ENCODE data around the gene CNOT4.
"Not testable (repeated sequence)": the region's sequence is repeated elsewhere in the genome, so short reads cannot be mapped to it uniquely, and the experiment has no call there.

The CNOT4 gene

DNA sequence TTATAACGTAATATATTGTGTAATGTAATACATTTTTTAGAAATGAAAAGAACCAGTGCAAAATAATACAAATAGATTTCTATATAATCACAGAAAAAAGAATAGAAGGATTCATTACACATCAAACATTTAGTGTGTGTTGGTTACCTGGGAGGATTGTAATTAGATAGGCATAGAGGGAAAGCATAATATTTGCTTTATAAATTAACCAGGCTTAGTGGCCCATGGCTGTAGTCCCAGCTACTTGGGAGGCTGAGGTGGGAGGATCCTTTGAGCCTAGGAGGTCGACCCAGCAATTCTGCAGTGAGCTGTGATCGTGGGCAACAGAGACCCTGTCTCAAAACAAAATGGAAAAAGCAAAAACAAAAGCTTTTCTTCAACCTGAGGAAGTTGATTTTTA, 5.0 kb upstream of the CNOT4 start:
- no peak for DNase-seq (ENCODE audit: low read depth in 2 of 3, low spot score in 2 of 3)

DNA sequence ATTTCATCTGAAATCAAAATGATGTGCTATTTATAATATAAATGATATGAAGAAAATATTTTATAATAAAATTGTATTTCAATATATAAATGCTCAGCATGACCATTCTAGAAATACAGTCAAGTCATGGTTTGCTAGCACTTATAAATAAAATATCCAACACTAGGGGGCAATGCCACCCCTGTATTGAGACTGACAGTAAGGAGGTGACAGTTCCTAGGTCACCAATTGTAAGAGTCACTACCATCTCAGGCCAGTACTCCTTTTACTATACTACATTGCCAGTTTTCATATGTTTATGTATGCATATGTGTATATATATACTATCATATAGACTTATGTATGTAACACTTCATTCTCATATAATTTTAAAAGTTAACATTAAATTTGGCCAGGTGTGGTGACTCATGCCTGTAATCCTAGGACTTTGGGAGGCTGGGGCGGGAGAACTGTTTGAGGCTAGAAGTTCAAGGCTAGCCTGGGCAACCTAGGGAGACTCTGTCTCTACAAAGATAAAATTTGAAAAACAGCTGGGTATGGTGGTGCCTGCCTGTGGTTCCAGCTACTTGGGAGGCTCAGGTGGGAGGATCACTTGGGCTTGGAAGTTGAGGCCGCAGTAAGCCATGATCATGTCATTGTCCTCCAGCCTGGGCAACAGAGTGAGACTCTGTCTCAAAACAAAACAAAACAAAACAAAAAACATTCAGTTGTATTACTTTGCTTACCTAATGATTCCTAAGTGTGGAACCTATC, 2.4 kb upstream of the CNOT4 start:
- DNase-seq (ENCODE audit: low read depth in 2 of 3, low spot score in 2 of 3), result no peak

- DNase-seq (ENCODE audit: low read depth in 2 of 3, low spot score in 2 of 3), result no peak
Measured at GRCh38 chr7:135510592-135511183, 786 bp upstream of the CNOT4 start.

- no peak for DNase-seq (ENCODE audit: low read depth in 2 of 3, low spot score in 2 of 3)
Measured at GRCh38 chr7:135509589-135509838, 388 bp downstream of the CNOT4 start.

DNA sequence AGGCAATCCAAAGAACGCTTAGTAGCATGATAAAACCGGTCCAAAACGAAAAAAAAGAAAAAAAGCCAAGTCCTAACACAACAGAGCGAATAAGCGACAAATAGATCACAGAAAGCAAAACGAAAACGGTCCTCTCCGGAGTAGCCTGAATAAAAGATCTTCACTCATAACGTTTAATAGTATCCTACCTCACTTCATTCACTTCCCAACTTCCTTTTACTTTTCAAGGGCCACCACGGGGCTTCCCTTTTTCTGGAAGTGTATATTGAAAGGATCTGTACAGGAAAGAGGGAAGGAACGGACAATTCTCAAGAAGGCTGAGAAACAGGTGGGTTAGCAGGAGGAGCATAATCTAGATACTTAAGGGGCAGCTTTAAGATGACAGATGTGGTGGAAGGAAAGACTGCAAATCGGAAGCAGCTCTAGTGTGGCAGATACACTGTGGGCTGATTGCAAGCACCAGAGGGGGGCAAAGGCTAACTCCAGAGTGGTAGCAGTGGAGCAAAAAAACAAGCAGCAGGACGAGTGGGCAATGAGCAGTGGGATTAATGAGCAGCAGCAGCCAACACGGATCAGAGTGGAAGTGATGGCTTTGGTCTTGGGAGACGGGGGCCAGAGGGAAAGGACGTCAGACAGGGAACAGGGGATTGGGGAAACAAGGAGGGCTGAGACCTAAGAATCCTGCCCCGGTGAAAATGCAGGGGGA, 866 bp downstream of the CNOT4 start:
- DNase-seq (ENCODE audit: low read depth in 2 of 3, low spot score in 2 of 3), result peak in 1 of 3 experiments; percentile 17

- DNase-seq (ENCODE audit: low read depth in 2 of 3, low spot score in 2 of 3), result no peak
Measured at GRCh38 chr7:135501402-135501801, 8.5 kb downstream of the CNOT4 start.

- DNase-seq (ENCODE audit: low read depth in 2 of 3, low spot score in 2 of 3), result no peak
Measured at GRCh38 chr7:135499818-135500217, 10.1 kb downstream of the CNOT4 start.

DNA sequence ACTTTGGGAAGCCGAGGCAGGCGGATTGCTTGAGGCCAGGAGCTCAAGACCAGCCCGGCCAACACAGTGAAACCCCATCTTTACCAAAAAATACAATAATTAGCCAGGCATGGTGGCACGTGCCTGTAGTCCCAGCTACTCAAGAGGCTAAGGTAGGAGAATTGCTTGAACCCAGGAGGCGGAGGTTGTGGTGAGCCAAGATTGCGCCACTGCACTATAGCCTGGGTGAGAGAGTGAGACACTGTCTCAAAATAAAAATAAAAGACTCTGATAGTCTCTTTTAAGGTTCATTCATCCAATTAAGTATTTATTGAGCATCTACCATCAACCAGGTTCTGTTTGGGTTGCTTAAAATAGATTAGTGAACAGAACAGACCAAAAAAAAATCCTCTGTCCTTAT, 12.7 kb downstream of the CNOT4 start:
- not testable (repeated sequence) for DNase-seq (ENCODE audit: low read depth in 2 of 3, low spot score in 2 of 3)

- DNase-seq (ENCODE audit: low read depth in 2 of 3, low spot score in 2 of 3), result no peak
Measured at GRCh38 chr7:135493362-135493761, 16.5 kb downstream of the CNOT4 start.

GRCh38 chr7:135492151-135492550, 17.8 kb downstream of the CNOT4 start:
- DNase-seq (ENCODE audit: low read depth in 2 of 3, low spot score in 2 of 3), result no peak

- no peak for DNase-seq (ENCODE audit: low read depth in 2 of 3, low spot score in 2 of 3)
Measured at GRCh38 chr7:135490783-135491182, 19.1 kb downstream of the CNOT4 start.

GRCh38 chr7:135489791-135490190, 20.1 kb downstream of the CNOT4 start:
- no peak for DNase-seq (ENCODE audit: low read depth in 2 of 3, low spot score in 2 of 3)

DNA sequence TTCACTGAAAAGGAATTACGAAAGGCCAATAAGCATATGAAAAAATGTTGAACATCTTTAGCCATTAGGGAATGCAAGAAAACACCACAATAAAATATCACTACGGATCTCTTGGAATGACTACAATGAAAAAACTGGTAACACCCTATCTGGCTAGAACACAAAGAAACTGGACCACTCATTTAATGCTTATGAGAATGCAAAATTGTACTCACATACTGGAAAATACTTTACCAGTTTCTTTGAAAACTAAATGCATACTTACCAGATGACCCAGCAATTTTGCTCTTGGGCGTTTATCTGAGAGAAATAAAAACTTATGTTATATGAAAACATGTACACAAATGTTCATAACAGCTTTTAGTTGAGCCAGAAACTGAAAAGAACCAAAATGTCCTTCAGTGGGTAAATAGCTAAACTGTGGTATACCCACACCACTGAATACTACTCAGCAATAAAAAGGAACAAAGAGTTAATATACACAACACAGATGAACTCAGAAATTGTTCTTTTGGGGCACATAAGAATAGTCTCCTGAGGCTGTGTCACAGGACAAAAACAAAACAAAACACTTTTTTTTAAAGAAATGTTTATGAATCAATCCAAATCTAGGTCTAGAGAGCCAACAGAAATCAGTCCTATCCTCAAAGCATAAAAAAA, 23.5 kb downstream of the CNOT4 start:
- no peak for DNase-seq (ENCODE audit: low read depth in 2 of 3, low spot score in 2 of 3)

DNA sequence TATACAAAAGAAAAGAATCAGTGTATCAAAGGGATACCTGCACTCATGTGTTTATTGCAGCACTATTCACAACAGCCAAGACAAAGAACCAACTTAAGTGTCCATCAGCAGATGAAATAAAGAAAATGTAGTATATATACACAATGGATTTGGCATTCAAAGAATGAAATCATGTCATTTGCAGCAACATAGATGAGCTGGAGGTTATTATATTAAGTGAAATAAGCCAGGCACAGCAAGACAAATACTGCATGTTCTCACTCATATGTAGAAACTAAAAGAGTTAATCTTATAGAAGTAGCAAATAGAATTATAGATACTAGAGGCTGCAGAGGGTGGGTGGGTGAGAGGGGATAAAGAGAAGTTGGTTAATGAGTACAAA, 28.3 kb downstream of the CNOT4 start:
- no peak for DNase-seq (ENCODE audit: low read depth in 2 of 3, low spot score in 2 of 3)

DNA sequence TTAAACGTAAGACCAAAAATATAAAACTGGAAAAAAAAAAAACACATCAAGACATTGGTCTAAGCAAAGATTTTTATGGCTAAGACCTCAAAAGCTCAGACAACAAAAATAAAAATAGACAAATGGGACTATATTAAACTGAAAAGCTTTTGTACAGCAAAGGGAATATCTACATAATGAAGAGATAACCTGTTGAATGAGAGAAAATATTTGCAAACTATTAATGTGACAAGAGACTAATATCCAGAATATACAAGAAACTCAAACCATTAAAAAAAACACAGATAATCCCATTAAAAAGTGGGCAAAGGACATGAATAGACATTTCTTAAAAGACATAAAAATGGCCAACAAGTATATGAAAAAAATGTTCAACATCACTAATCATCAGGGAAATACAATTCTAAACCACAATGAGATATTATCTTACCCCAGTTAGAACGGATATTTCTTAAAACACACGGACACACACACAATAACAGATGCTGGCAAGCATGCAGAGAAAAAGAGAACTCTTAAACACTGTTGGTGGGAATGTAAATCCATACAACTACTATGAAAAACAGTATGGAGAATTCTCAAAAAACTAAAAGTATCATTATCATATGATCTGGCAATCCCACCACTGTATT, 28.8 kb downstream of the CNOT4 start:
- DNase-seq (ENCODE audit: low read depth in 2 of 3, low spot score in 2 of 3), result no peak

DNA sequence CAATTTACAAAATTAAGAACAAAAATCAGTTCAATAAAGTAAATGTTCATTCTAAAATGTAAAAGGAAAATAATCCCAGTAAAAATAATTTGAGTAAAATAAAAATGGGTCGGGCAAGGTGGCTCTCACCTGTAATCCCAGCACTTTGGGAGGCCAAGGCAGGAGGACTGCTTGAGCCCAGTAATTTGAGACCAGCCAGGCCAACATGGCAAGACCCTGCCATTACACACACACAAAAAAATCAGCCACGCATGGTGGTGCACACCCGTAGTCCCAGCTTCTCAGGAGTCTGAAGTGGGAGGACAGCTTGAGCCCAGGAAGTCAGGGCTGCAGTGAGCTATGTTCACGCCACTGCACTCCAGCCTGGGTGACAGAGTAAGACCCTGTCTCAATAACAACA, 34.4 kb downstream of the CNOT4 start:
- DNase-seq (ENCODE audit: low read depth in 2 of 3, low spot score in 2 of 3), result no peak

DNA sequence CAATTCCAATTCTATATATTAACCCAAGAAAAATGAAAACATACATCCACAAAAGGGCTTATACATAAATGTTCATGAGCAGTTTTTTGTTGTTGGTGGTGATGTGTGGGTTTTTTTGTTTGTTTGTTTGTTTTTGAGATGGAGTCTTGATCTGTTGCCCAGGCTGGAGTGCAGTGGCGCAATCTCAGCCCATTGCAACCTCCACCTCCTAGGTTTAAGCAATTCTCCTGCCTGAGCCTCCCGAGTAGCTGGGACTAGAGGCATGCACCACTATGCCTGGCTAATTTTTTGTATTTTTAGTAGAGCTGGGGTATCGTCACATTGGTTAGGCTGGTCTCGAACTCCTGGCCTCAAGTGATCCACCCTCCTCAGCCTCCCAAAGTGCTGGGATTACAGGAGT, 40.2 kb downstream of the CNOT4 start:
- DNase-seq (ENCODE audit: low read depth in 2 of 3, low spot score in 2 of 3), result not testable (repeated sequence)

- DNase-seq (ENCODE audit: low read depth in 2 of 3, low spot score in 2 of 3), result no peak
Measured at GRCh38 chr7:135467207-135467711, 42.6 kb downstream of the CNOT4 start.

GRCh38 chr7:135466442-135467206, 43.3 kb downstream of the CNOT4 start:
- no peak for DNase-seq (ENCODE audit: low read depth in 2 of 3, low spot score in 2 of 3)

DNA sequence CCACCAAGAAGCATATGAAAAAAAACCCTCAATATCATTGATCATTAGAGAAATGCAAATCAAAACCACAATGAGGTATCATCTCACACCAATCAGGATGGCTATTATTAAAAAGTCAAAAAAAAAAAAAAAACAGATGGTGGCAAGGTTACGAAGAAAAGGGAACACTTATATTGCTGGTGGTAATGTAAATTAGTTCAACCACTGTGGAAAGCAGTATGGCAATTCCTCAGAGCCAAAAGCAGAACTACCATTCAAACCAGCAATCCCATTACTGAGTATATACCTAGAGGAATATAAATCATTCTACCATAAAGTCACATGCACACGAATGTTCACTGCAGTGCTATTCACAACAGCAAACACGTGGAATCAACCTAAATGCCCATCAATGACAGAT, 46.0 kb downstream of the CNOT4 start:
- no peak for DNase-seq (ENCODE audit: low read depth in 2 of 3, low spot score in 2 of 3)
